Keratinocyte (primary cell): ENCODE measurements around the gene HYAL3. TPM values are rescaled to one million over a fixed set of nuclear protein-coding genes. Genes with fewer than 3 reads are reported as not detected.
A peak's percentile ranks its signal among the peaks of the same experiment; 100 is the strongest.

Source experiments
- DNase-seq: peaks from one replicate; pipeline ENCODE4 v3.0.0-alpha.2; 2011; ENCODE audit warnings: low read depth, missing footprints, low spot score
- FAIRE-seq: peaks from 2 replicates; lab custom pipeline; 2011; peaks lifted over from hg19 to GRCh38; lab: Jason Lieb, UNC
- H2AFZ ChIP-seq: 2 replicates; pipeline ENCODE4 v1.6.0; 2012; ENCODE audit warnings: low read length, control low read depth, inconsistent platforms; ENCODE audit not compliant: control insufficient read depth
- H3K27ac ChIP-seq: 2 replicates; pipeline ENCODE4 v1.5.1; 2011; ENCODE audit warnings: low read length; ENCODE audit not compliant: control insufficient read depth, insufficient read depth
- H3K27me3 ChIP-seq: 3 replicates; pipeline ENCODE4 v1.6.0; 2011; ENCODE audit warnings: low read length; ENCODE audit not compliant: control insufficient read depth, insufficient read depth; ENCODE audit errors: extremely low read depth
- H3K36me3 ChIP-seq, 2 experiments: 2 replicates in 1 of 2; 3 replicates in 1 of 2; pipeline ENCODE4 v1.5.1; 2011; ENCODE audit warnings: low read length in 2 of 2, mild to moderate bottlenecking in 1 of 2; ENCODE audit not compliant: control insufficient read depth in 2 of 2, insufficient read depth in 2 of 2; ENCODE audit errors: extremely low read depth in 1 of 2
- H3K4me1 ChIP-seq: 3 replicates; pipeline ENCODE4 v1.5.1; 2011; ENCODE audit warnings: low read length; ENCODE audit not compliant: control insufficient read depth, insufficient read depth; ENCODE audit errors: extremely low read depth
- H3K4me2 ChIP-seq: 3 replicates; pipeline ENCODE4 v1.6.0; 2011; ENCODE audit warnings: low read depth, low read length; ENCODE audit not compliant: control insufficient read depth, insufficient read depth; ENCODE audit errors: extremely low read depth
- H3K4me3 ChIP-seq, 3 experiments: fragments of 200-600 bp in 1 of 3; sonication (generic) in 1 of 3; 2 replicates in 2 of 3; 3 replicates in 1 of 3; pipeline ENCODE4 v1.5.1; 2011 to 2016; ENCODE audit warnings: low read length in 3 of 3, mild to moderate bottlenecking in 3 of 3, control low read depth in 2 of 3, inconsistent platforms in 1 of 3, low read depth in 1 of 3, mixed read lengths in 1 of 3, mixed run types in 1 of 3, moderate library complexity in 1 of 3; ENCODE audit not compliant: control insufficient read depth in 2 of 3, insufficient read depth in 2 of 3; ENCODE audit errors: extremely low read depth in 1 of 3
- H3K79me2 ChIP-seq: 2 replicates; pipeline ENCODE4 v1.6.0; 2012; ENCODE audit warnings: low read length; ENCODE audit not compliant: control insufficient read depth, insufficient read depth
- H3K9ac ChIP-seq: 3 replicates; pipeline ENCODE4 v1.6.0; 2011; ENCODE audit warnings: low read length; ENCODE audit not compliant: control insufficient read depth, insufficient read depth; ENCODE audit errors: extremely low read depth
- H3K9me1 ChIP-seq: 3 replicates; pipeline ENCODE4 v1.6.0; 2011; ENCODE audit warnings: low read length; ENCODE audit not compliant: control insufficient read depth, insufficient read depth; ENCODE audit errors: extremely low read depth
- H3K9me3 ChIP-seq: 2 replicates; pipeline ENCODE4 v1.5.1; 2012; ENCODE audit warnings: low read depth, low read length; ENCODE audit not compliant: control insufficient read depth
- H4K20me1 ChIP-seq: 3 replicates; pipeline ENCODE4 v1.6.0; 2011; ENCODE audit warnings: low read length; ENCODE audit not compliant: control insufficient read depth, insufficient read depth; ENCODE audit errors: extremely low read depth
- EZH2 ChIP-seq: IDR thresholded peaks from one replicate; pipeline ENCODE4 v1.6.1; 2012; ENCODE audit warnings: inconsistent platforms, mild to moderate bottlenecking, low read length, moderate library complexity
- dilution Hi-C: fragments of 300-500 bp; cut with MboI; formaldehyde crosslinking; loops from one replicate; pipeline ENCODE4 v1.7.0; 2020; ENCODE audit warnings: low sequenced_read_pairs; ENCODE audit not compliant: extremely low pct_ligation_motif_present
- polyA plus RNA-seq, 5 experiments: library from polyadenylated mRNA; depleted of rRNA in 3 of 5; stranded (reverse) in 3 of 5; stranded (forward) in 1 of 5; unstranded in 1 of 5; fragments of >200 nt; gene quantifications; 1 replicate in 1 of 5; 2 replicates in 3 of 5; 3 replicates in 1 of 5; pipeline versions ENCODE4 v1.2.1 to v1.2.3, GENCODE V29; 2011 to 2012; ENCODE audit warnings: missing spikeins in 2 of 5, low read depth in 1 of 5, low replicate concordance in 1 of 5
- TF ChIP-seq, protein P1 (sequence below), 3 experiments: IDR thresholded peaks in 1 of 3; conservative IDR thresholded peaks in 1 of 3; optimal IDR thresholded peaks in 1 of 3; 2 replicates in 2 of 3; 3 replicates in 1 of 3; pipeline versions ENCODE3 to v1.5.1; 2011; ENCODE audit warnings: low read length in 3 of 3, mild to moderate bottlenecking in 3 of 3, moderate library complexity in 2 of 3, control low read depth in 1 of 3, inconsistent platforms in 1 of 3; ENCODE audit not compliant: insufficient read depth in 2 of 3; ENCODE audit errors: extremely low read depth in 1 of 3

The HYAL3 gene
- polyA plus RNA-seq, 1 donor (not counting 4 experiments of a cell fraction or from before 2014, with no cell fraction given): 6.6 TPM

DNA sequence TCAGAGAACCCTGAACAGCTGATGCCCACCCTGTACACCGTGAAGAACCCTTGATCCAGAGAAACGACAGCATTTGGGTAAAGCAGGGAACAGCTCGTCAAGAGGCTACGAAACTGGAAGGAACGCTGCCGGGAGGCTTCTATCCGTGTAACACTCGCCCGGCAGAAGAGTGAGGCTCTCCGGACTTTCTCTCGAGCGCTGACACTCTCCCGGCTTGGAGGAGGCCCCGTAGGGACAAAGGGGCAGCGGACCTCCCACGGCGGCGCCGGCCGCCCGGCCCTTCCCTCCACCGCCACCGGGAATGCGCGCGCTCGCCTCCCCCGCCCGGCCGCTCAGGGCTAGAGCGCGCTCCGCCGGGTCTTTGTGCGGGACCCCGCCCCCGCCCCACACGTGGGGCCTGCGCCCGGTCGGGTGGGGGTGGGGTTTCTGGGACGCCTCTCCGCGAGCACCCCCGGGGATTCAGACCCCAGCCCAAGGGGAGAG lies 21.7 kb upstream of the HYAL3 start:
- TF ChIP-seq, protein P1, sequence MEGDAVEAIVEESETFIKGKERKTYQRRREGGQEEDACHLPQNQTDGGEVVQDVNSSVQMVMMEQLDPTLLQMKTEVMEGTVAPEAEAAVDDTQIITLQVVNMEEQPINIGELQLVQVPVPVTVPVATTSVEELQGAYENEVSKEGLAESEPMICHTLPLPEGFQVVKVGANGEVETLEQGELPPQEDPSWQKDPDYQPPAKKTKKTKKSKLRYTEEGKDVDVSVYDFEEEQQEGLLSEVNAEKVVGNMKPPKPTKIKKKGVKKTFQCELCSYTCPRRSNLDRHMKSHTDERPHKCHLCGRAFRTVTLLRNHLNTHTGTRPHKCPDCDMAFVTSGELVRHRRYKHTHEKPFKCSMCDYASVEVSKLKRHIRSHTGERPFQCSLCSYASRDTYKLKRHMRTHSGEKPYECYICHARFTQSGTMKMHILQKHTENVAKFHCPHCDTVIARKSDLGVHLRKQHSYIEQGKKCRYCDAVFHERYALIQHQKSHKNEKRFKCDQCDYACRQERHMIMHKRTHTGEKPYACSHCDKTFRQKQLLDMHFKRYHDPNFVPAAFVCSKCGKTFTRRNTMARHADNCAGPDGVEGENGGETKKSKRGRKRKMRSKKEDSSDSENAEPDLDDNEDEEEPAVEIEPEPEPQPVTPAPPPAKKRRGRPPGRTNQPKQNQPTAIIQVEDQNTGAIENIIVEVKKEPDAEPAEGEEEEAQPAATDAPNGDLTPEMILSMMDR (optimal IDR thresholded peaks at IDR 0.05 in 1 of 3, IDR thresholded peaks at IDR 0.05 in 1 of 3, conservative IDR thresholded peaks at IDR 0.05 in 1 of 3; ENCODE audit: extremely low read depth in 1 of 3, insufficient read depth in 2 of 3, low read length in 3 of 3): no peak
- no peak for TF ChIP-seq EZH2
- Histone ChIP-seq H3K79me2 (peaks cover 33% of the 10 kb centered on the region), H3K9me1 (peaks cover 3% of the 10 kb centered on the region), H3K9me3 (no peaks in the 10 kb centered on the region), H3K27ac (peak overlapping the region; percentile 99), H3K4me2 (peak overlapping the region; percentile 99), H4K20me1 (no peaks in the 10 kb centered on the region), H2AFZ (peak overlapping the region; percentile 33), H3K4me1 (peaks cover 45% of the 10 kb centered on the region), H3K9ac (peak overlapping the region; percentile 98), H3K36me3 (peaks cover 18 to 36% of the 10 kb centered on the region in 2 experiments), H3K27me3 (no peaks in the 10 kb centered on the region), H3K4me3 (peak overlapping the region; percentile 52 to 89 (median 84))
- DNase-seq (no peak), FAIRE-seq (no peak)
- dilution Hi-C loops: no loop called here

DNA sequence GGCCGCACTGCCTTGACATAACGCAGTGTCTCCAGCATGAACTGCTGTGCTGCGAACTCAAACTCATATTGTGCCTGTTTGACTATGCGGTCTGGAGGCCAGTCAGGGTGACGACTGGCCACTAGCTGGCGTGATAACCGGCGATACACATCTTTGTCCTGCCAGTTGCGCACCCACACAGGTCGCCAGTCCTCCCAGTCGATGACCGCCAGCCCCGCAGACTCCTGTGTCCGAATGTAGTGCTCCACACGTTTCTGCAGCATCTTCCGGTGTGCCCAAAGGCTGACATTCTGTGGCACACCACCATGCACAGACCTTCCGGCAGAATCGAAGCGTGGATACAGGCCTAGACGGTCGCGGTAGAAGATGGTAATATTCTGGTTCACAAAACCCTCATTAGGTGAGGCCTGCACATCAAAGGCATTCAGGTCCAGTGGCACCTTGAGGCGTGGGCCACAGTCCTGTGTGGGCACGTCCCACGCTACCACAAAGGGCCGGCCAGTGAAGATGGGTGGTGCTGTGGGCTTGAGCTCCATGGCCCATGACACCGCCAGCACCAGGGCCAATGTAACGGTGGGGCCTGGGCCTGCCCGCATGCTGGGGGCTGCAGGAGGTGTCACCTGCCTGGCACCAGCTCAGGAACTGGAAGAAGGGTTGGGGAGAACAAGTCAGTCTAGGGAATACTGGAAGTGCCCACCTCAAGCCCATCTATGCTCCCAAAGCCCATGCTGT lies 20.9 kb upstream of the HYAL3 start:
- Histone ChIP-seq H3K9me3 (no peaks in the 10 kb centered on the region), H2AFZ (no peak overlapping the region), H3K79me2 (peaks cover 35% of the 10 kb centered on the region), H3K4me2 (peak overlapping the region; percentile 99), H3K4me1 (peaks cover 45% of the 10 kb centered on the region), H3K4me3 (peak overlapping the region; percentile 52 to 89 (median 84)), H3K36me3 (peaks cover 15 to 34% of the 10 kb centered on the region in 2 experiments), H3K27ac (peak overlapping the region; percentile 99), H4K20me1 (no peaks in the 10 kb centered on the region), H3K9me1 (peaks cover 7% of the 10 kb centered on the region), H3K9ac (peak overlapping the region; percentile 98), H3K27me3 (no peaks in the 10 kb centered on the region)
- TF ChIP-seq EZH2: no peak
- TF ChIP-seq, protein P1 (optimal IDR thresholded peaks at IDR 0.05 in 1 of 3, IDR thresholded peaks at IDR 0.05 in 1 of 3, conservative IDR thresholded peaks at IDR 0.05 in 1 of 3; ENCODE audit: extremely low read depth in 1 of 3, insufficient read depth in 2 of 3, low read length in 3 of 3): no peak
- FAIRE-seq (no peak), DNase-seq (no peak)
- dilution Hi-C loops: no loop called here
